NCI-H187 treated with DMSO at 0.1 percent for 48 hours (cell line): ENCODE measurements around the gene CTNNBIP1.

Experiments
- DNase-seq: peaks from one replicate; lab custom pipeline; 2025; lab: John Stamatoyannopoulos, UW

CTNNBIP1 gene

DNA sequence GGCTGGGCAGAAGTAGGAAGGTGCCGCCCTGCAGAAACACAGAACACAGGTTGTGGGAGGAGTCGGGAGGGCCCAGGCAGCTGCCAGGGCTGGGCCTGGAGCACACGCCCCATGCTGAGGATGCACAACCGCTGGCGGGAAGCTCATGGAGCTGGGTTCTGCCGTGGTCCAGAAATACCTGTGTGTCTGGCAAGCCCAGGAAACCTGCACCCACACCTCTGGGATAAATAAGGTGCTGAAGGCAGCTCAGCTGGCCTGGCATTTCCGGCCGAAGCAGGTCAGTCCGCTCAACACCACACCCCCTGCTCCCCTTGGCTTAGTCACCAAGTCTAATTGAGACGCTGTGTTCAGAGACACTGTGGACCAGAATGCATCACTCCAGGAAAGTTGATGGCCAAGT lies 32.1 kb downstream of the CTNNBIP1 start:
- DNase-seq = peak; percentile 50

DNA sequence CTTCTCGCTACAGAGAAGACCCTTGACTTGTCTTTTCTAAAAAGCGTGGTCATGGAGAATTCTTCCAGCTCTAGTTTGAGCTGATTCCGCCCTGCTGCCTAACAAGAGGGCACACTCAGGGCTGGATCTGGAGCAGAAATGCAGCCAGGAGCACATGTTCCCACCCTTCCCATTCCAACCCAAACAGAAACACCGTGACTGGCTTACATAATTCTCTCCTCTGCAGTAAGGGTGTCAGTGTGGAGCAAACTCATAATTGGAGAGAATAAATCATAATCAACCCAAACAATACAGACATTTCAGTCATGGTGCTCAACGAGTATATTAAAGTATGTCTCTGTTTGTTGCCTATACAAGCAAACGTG lies 34.5 kb downstream of the CTNNBIP1 start:
- no peak for DNase-seq

DNA sequence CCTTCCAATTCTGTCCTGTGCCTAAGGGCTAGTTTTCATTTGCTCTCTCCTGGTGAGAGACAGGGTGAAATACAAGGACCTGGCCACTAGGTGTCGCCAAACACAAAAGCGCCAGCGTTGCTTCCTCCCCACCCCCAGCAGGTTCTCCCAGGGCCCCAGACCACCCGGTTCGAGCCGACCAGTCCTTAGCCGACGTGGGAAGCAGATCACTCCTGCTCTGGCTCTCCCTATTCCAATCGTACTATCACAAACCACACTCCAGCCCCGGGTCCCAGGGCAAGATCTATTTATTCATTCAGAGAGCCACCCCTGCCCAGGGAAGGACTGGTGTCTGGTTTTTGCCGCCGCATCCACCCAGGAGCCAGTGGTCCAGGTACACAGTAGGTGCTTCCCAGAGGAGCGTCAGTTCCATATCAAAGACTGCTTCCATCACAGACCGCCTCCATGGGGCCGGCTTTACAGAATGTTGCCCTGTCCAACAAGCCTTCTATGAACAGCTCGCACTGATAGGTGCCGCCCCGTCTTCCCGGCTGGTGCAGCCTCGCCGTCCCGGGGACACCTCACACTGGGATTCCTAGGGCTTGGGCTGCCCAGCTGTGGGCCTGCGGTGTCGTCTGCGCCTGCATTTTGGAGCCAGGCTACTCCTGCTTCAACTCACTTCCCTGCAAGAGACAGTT lies 35.0 kb downstream of the CTNNBIP1 start:
- DNase-seq = peak; percentile 35

DNA sequence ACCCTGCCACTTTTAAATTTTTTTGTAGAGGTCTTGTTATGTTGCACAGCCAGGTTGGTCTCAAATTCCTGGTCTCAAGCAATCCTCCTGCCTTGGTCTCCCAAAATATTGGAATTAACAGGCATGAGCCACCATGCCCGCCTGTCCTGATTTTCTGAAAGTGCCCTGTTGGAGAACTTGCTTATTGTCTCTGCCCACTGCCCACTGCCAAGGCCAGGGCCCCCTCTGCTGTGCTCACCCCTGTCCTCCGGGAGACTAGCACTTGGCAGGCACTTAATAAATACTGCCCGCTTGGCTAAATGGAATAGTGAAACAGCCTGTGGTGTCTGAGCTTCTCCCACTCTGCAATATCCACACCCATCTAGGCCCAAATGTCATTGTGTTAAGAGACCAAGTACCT lies 35.7 kb downstream of the CTNNBIP1 start:
- no peak for DNase-seq

DNA sequence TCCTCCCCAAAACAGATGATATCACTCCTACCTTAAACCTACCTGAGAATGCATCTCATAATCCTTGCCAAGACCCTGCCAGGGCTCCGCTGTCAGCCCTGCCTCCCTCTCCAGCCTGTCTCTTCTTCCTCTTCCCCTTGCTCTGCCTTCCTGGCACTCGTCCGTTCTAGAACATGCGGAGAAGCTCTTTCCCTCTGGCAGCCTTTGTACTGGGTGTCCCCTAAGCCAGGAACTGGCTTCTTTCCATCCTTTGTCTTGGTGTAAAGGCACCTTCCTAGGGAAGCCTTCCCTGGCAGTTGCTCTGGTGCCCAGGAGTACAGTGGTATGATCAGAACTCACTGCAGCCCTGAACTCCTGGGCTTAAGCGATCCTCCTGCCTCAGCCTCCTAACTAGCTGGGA lies 36.1 kb downstream of the CTNNBIP1 start:
- no peak for DNase-seq

DNA sequence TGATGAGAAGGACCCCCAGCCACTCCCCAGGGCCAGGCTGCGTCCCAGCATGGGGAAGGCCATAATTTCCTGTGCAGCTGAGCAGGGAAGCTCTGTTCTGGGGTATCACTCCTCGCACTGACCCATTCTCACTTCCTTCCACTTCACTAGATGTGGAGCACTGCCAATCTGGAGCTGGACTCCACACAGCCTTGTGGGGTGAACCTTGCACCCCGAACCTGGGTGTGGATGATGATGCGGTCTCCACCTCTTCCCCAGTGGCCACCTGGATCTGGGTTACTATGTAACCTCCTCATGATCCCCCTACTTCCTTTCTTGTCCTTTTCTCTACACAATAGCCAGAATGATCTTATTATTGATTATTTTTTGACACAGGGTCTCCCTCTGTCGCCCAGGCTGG lies 36.7 kb downstream of the CTNNBIP1 start:
- no peak for DNase-seq

DNA sequence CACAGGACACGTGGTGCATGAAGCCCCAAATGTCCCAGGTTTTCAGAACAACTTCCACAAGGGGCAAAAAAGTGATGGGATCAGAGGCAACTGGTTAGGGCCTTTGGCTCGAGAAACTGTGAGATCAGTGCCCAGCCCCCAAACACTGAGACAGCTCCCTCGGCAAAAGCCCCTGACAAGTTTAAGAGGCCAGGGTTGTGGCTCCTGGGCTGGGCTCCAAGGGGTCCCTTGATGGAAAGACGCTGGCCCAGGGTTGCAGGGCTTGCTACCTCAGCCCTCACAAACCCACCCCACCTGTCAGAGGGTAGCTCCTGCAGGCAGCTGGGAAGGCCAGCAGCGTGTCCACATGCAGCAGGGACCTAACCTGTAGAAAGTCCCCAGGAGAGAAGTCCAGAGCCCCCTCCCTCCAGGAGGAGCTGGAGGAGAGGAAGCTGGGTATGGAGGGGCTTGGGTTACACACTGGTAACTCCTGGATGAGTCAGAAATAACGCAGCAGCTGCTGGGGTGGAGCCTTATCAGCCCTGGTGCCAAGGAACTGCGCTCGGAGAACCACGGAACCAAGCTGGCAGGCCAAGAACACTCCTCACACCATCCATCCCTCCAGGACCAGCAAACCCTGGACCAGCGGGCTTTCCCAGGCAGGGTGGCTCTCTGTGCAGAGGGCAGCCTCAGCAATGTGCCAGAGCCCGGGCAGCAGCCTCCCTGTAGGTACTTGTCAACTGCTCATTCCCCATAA lies 37.5 kb downstream of the CTNNBIP1 start:
- DNase-seq = no peak

DNA sequence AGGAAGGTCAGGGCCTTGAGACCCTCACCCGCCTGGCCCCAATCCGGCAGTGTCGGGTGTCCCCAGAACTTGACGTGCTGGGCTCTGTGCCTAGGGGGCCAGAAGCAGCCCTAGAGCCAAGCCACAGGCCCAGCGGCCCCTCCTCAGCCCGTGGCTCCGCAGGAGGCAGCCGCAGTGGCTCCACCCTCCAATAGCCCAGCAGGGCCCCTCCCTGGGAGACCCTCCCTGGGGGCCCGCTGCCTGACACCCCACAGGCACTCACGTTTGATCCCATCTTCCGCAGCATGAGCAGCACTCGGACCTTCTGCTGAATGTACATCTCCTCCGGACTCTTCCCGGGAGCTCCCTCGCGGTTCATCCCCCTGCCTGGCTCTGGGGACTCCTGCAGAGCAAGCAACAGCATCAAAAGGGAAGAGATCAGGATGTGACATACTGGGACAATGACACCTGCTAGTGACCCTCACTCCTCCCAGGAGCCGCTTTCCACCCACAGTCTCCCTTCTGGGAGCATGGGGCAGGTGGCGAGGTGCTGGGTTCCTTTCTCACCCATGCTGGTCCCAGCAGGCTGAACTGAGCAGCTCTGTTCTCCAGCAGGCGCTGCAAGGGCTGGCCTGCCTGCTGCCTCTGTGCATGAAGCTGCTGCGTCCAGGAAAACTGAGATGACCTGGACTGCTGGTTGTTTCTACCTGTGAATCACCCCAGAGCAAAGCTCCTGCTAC lies 38.2 kb downstream of the CTNNBIP1 start:
- DNase-seq = no peak

DNA sequence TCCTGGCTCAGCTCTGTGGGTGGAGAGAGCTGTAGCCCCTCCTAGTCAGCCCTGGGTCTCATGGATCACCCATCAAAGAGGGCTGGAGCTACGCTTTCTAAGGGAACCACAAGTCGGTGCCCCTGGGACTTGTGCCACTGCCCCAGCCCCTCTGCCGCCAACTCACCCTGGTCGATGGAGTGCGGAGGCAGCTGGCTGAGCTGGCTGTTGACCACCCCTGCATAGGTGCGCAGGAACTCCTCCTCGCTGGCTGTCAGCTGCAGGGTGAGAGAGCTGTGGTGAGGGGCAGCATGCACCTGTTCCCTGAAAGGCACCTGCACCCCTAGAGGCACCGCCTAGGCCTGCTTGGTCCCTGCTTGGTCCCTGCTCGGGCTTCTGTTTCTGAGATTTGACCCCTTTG lies 39.0 kb downstream of the CTNNBIP1 start:
- DNase-seq = no peak

DNA sequence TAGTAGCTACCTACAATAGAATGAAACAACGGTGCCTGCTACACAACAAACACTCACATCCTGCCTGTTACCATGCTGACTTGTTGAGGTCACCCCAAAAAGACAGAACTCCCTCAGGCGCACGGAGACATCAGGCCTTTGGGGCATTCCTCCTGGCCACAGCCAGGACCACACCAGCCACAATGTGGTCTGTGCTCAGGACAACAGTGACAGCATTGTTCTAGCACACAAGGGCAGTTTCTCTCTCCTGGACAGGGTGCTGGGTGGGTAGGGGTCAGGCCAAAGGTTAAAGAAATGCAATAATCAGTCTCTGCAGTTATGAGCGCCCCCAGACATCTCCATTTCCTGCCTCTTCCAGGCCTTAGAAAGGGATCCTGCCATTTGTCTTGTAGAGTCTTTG lies 39.5 kb downstream of the CTNNBIP1 start:
- DNase-seq = no peak

DNA sequence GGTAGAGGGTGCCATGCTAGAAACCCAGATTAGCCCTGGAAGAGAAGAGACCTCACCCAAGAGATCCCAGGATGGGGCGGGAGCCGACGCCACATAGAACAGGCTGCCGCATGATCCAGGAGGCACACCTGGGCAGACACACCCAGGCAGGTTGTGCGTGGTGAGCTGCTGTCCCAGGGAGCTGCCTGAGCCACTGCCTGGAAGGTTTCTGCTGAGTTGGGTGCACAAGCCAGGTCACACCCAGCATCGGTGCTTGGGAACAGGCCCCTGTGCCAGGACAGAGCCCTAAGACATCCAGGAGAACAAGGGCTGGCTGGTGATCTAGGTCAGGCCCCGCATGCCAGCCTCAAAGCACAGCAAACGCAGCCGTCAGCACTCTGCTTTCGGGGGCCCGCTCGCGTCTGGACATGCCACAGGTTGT lies 40.2 kb downstream of the CTNNBIP1 start:
- no peak for DNase-seq

DNA sequence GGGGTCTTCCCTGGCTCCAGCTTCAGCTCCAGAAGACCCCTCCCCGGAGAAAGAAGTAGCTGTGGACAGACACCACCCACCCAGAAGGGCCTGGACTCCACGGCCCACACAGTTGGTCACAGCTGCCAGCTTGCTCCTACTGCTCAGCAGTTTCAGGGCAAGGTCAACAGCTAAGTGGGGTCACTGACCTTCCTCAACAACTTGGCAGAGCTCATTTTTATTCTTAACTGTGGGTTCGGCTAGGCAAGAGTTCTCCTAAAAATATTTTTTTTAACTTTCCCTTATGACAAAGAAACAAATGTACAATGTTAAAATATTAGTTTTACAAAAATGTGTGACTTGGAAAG lies 41.9 kb downstream of the CTNNBIP1 start:
- DNase-seq = no peak

DNA sequence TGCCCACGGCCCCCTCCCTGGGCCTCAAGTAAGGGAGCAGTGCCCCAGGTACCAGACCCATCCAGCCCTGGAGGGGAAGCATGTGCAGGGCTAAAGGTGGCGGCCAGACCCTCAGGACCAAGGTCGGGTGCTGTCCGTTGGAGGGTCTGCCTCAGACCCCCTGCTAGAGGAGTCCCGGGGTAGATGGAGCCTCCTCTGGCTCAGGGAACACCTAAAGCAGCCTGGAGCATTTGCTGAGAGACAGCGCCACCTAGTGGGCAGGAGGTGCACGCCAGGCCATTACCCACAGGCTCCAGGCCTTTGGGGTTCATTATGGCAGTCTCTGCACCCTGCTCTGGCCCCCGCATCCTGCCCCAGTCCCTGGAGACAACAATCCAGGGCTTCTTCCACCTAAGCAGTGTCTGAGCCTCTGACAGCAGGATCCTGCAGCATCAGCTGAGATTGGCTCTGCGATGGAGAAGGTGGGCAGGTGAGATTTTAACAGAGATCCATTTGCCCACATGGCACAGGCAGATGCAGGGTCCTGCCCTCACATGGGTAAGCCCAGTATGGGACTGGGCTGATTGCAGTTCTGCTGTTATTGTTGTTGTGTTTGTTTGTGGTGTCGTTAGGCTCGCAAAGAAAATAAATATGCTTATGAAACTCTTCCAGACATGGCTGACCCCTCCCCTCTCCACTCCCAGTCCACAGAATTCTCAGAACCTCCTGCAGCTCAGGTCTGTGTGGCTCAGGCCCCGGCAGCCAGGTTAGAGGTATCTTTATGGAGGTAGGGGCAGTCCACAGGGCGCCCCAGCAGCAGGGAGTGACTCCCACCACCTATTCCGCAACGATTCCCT lies 42.4 kb downstream of the CTNNBIP1 start:
- no peak for DNase-seq

DNA sequence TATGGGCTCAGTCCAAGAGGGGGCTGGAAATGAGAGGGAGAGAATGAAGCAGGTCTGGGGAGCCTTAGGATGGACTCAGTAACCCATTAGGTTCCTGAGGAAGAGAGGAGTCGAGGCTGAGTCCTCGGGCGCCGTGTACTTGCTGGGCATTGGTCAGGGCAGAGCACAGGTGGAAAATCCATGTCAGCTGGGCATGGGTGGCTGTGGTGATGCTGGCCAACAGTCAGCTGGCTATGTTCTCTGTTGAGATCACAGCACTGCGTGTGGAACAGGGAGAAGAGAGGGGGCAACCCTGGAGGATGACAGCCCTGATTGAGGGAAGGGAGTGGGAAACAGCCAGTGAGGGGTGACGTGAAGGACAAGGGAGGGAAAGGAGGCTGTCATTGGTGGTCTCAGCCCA lies 43.2 kb downstream of the CTNNBIP1 start:
- DNase-seq = no peak

DNA sequence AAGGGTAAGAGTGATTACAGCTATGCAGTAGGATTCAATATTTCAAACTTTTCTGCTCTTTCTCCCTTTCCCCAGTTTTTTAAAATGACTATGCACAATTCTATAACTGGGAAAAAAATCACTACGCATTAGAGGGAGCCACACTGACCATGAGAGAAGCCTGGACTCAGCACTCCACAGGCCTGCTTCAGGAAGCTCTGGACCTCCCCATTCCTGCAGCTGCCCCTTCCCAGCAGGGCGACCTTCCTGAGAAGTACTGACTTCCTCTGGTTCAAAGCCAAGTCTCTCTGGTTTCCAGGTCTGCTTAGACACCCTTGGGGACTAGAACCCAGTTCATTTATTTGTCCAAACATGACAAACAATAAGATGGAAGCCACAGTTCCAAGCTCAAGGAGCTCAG lies 44.3 kb downstream of the CTNNBIP1 start:
- DNase-seq = no peak

DNA sequence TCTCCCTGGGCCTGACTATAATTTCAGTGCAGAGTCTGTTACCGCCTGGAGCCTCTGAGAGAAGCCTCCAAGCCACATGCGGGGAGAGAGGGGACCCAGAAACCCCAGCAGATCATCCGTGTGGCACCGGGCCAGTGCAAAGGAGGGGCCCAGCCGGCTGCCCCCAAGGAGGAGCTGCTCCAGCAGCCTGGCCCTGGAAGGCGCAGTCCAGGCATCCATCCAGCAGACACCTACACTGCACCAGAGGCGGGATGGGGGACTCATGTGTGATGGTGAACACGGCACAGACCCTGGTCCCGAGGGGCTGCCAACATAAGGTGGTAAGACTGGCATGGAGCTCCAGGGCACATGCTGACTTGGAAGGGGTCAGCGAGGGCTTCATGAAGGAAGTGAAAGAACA lies 46.7 kb downstream of the CTNNBIP1 start:
- DNase-seq = no peak

DNA sequence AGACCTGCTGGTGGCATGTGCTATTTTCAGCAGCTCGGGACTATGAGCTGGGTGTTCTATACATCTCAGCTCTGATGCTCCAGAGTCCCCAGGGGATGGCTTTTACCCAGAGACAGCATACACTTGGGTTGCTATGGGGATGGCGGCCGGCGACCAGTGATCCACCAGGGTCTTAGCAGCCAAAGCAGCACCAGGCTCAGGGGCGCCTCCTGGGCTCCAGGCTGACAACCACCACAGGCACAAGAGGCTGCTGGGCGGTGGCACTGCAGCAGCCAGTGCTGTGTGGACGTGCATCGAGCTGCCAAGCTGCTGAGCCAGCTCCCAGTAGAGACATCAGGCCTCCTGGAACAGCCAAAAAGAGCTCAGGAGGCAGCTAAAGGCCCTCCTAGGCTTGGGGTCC lies 48.7 kb downstream of the CTNNBIP1 start:
- DNase-seq = no peak

DNA sequence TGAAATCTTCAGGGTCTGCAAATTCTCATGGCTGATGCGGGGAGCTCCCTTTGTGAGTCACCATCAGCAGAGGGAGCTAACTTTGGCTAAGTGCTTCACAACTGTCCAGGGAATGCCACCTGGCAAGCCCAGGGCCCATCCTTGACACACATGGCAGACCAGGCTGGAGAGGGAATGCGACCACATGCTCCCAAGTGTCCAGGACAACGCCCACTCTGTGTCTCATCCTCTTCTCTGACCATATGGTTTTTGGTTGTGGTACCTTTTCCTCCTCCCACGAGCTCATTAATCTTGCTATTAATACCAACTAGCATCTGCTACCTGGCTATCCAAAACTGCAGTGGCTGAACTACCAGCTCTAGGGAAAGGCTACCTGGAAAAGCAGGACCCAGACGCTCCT lies 49.2 kb downstream of the CTNNBIP1 start:
- DNase-seq = no peak

DNA sequence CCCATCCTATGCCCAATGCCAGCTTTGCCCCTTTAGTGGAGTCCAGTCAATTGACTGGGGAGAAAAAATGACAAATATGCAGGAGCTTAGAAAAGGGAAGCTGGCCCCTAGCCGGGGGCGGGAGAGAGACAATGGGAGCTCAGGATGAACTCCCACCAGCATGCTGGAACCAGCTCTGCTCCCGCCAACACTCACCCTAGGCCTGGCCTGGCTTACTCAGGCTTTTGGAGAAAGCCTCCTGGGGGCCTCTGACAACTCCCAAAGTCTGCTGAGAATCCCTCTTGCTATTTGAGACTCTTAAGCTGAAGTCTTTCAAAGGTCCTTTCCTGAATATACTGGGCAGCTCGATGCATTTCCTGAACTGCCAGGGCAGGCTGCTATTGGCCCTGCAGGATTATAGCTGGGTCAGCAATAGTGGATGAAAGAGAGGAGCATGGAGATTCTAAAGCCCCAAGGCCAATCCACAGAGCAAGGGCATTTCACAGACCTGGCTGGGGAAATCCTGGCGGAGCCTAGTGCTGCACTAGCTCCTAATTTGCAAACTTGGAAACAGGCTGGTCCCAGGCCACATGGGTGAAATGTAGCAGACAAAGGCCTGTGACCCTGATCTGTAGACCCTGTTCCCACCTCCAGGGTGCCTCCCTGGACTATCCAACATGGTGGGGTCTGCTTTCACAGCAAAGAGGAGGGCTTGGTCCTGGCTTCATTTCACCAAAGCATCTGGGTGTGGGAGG lies 50.6 kb downstream of the CTNNBIP1 start:
- no peak for DNase-seq

DNA sequence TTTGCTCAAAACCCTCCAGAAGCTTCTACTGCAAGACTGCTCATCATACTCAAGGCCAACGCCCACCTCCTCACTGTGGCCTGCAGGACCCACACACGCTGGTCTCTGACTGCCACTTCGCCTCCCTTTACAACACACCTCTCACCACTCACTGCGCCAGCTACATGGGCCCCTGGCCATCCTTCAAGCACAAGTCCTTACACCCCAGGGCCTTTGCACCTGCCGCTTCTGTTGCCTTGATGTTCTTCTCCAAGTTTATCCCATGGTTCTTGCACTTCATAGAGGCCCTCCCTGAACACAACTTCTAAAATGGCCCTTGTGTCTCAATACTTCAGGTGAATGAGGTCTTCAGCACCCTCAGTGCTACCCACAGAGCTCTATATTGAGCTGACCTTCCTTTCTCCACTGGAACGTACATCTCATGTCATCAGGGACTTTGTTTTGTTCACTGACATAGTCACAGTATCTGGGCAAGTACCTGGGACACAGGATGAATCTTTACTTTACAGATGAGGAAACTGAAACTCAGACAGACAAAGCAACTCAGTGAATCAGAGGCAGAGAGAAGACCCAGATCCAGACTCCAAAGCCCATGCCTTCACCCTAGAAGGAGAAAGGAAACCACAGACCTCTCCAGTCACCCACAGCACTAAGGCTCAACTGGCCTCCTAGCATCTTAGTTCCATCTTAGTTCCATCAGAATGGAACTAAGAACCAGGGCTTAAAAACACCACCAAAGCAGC lies 51.6 kb downstream of the CTNNBIP1 start:
- DNase-seq = no peak

DNA sequence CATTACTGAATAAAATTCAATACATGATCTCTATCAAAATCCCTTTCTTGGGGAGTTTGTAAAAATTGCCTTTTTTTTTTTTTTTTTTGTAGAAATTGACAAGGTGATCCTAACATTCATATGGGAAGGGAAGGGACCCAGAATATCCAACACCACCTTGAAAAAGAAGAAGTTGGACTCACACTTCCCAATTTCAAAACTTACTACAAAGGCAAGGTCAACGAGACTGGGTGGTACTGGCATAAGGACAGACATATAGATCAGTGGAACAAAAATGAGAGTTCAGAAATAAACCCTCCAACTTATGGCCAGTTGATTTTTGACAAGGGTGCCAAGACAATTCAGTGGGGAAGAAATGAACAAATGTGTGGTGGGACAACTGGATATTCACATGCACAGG lies 54.9 kb downstream of the CTNNBIP1 start:
- DNase-seq = no peak
